HepG2 (cell line): Measurements from ENCODE around the gene FGFR3. TPM values are rescaled to one million over a fixed set of nuclear protein-coding genes. Genes with fewer than 3 reads are reported as not detected.

Experiments used
- CBX2 ChIP-seq, 2 experiments: fragments of 200-600 bp in 1 of 2; sonication (generic); formaldehyde crosslinking in 1 of 2; IDR thresholded peaks; 2 replicates each; pipeline versions ENCODE4 v1.7.0 to v1.8.1; 2018 to 2022; ENCODE audit warnings: low read depth in 2 of 2, low read length in 1 of 2, mild to moderate bottlenecking in 1 of 2, missing genetic modification reagents in 1 of 2
- CHD2 ChIP-seq: IDR thresholded peaks from 2 replicates; pipeline ENCODE4 v1.6.1; 2011; ENCODE audit warnings: low read depth, low read length, improper control_type of control experiment
- EEA1 ChIP-seq: sonication (generic); formaldehyde crosslinking; IDR thresholded peaks from 2 replicates; pipeline ENCODE4 v1.5.1; 2020; ENCODE audit warnings: mild to moderate bottlenecking, missing genetic modification reagents, borderline replicate concordance
- GLI4 ChIP-seq: sonication (generic); formaldehyde crosslinking; IDR thresholded peaks from 2 replicates; pipeline ENCODE4 v1.5.1; 2020; ENCODE audit warnings: missing genetic modification reagents, mild to moderate bottlenecking, moderate library complexity, borderline replicate concordance
- HNRNPL ChIP-seq: fragments of 200-400 bp; formaldehyde crosslinking; IDR thresholded peaks from 2 replicates; pipeline ENCODE4 v1.6.1; 2017; ENCODE audit warnings: mild to moderate bottlenecking, low read depth, low read length
- HOXA3 ChIP-seq: sonication (generic); formaldehyde crosslinking; IDR thresholded peaks from 2 replicates; pipeline ENCODE4 v1.5.0; 2020; ENCODE audit warnings: missing genetic modification reagents
- KDM6A ChIP-seq: IDR thresholded peaks from 2 replicates; pipeline ENCODE4 v1.6.1; 2016; ENCODE audit warnings: low read depth
- RBFOX2 ChIP-seq: fragments of 200-400 bp; formaldehyde crosslinking; IDR thresholded peaks from 2 replicates; pipeline ENCODE4 v1.6.1; 2017; ENCODE audit warnings: low read depth, mild to moderate bottlenecking, low read length
- SRY ChIP-seq: sonication (generic); formaldehyde crosslinking; IDR thresholded peaks from 2 replicates; pipeline ENCODE4 v1.8.0; 2022; ENCODE audit warnings: mild to moderate bottlenecking, missing genetic modification reagents
- TARDBP ChIP-seq: sonication (generic); formaldehyde crosslinking; IDR thresholded peaks from 2 replicates; pipeline ENCODE4 v1.8.0; 2022; ENCODE audit warnings: mild to moderate bottlenecking, missing genetic modification reagents
- ZNF225 ChIP-seq: sonication (generic); formaldehyde crosslinking; IDR thresholded peaks from 2 replicates; pipeline ENCODE4 v1.4.0; 2020; ENCODE audit warnings: mild to moderate bottlenecking, missing genetic modification reagents
- ZNF451 ChIP-seq: sonication (generic); formaldehyde crosslinking; IDR thresholded peaks from 2 replicates; pipeline ENCODE4 v1.5.0; 2020; ENCODE audit warnings: mild to moderate bottlenecking, missing genetic modification reagents
- ZNF562 ChIP-seq: sonication (generic); formaldehyde crosslinking; IDR thresholded peaks from 2 replicates; pipeline ENCODE4 v1.8.0; 2022; ENCODE audit warnings: missing genetic modification reagents, borderline replicate concordance
- ZNF788 ChIP-seq: sonication (generic); formaldehyde crosslinking; IDR thresholded peaks from 2 replicates; pipeline ENCODE4 v1.5.0; 2020; ENCODE audit warnings: mild to moderate bottlenecking, missing genetic modification reagents, borderline replicate concordance
- ZNF83 ChIP-seq: sonication (generic); formaldehyde crosslinking; IDR thresholded peaks from 2 replicates; pipeline ENCODE4 v1.4.0; 2020; ENCODE audit warnings: missing genetic modification reagents, mild to moderate bottlenecking, borderline replicate concordance
- polyA plus RNA-seq, 8 experiments: library from polyadenylated mRNA; depleted of rRNA in 3 of 8; stranded (reverse) in 7 of 8; unstranded in 1 of 8; fragments of >200 nt; fragmentation: Illumina TruSeq in 4 of 8; extraction: Trizol in 4 of 8; gene quantifications; 2 replicates each; pipeline versions ENCODE4 v1.2.1 to v1.2.3, GENCODE V29; 2011 to 2016; ENCODE audit warnings: low read depth in 4 of 8, missing spikeins in 1 of 8, mixed read lengths in 1 of 8; ENCODE audit not compliant: insufficient read depth in 1 of 8
- total RNA-seq, 5 experiments: library from RNA; depleted of rRNA; stranded (reverse); fragments of >200 nt; fragmentation: Illumina TruSeq; extraction: Trizol; gene quantifications; 2 replicates each; pipeline ENCODE4 v1.2.3, GENCODE V29; 2016; ENCODE audit warnings: low read depth in 1 of 5
- TF ChIP-seq, protein P1 (sequence below): sonication (generic); formaldehyde crosslinking; conservative IDR thresholded peaks from 2 replicates; pipeline ENCODE4 v1.5.0; 2020; ENCODE audit warnings: missing genetic modification reagents
- TF ChIP-seq, protein P2 (sequence below): sonication (generic); formaldehyde crosslinking; IDR thresholded peaks from 2 replicates; pipeline ENCODE4 v1.8.1; 2023; ENCODE audit warnings: mild to moderate bottlenecking, missing genetic modification reagents
- TF ChIP-seq, protein P3 (sequence below): sonication (generic); formaldehyde crosslinking; IDR thresholded peaks from 2 replicates; pipeline ENCODE4 v1.4.0; 2020; ENCODE audit warnings: missing genetic modification reagents, low read depth, mild to moderate bottlenecking, borderline replicate concordance
- TF ChIP-seq, protein P4 (sequence below): IDR thresholded peaks from 2 replicates; pipeline ENCODE4 v1.6.1; 2016
- TF ChIP-seq, protein P5 (sequence below): sonication (generic); formaldehyde crosslinking; IDR thresholded peaks from 2 replicates; pipeline ENCODE4 v1.8.1; 2022; ENCODE audit warnings: low read depth, mild to moderate bottlenecking, missing genetic modification reagents

The FGFR3 gene
- total and polyA plus RNA-seq, 2 of the 13 experiments (the other 11 are each of a cell fraction or from before 2014, with no cell fraction given) = 103 to 109 TPM

GRCh38 chr4:1778642-1779392, 14.3 kb upstream of the FGFR3 start (continued):
- peak; percentile 49; the same call in 1 of the 2 replicates for TF ChIP-seq GLI4 (CRISPR knock-in tag)
- peak; percentile 14; the same call in 1 of the 2 replicates for TF ChIP-seq RBFOX2
- peak; percentile 13; the same call in 1 of the 2 replicates for TF ChIP-seq ZNF451 (CRISPR knock-in tag)
- TF ChIP-seq, protein P1, sequence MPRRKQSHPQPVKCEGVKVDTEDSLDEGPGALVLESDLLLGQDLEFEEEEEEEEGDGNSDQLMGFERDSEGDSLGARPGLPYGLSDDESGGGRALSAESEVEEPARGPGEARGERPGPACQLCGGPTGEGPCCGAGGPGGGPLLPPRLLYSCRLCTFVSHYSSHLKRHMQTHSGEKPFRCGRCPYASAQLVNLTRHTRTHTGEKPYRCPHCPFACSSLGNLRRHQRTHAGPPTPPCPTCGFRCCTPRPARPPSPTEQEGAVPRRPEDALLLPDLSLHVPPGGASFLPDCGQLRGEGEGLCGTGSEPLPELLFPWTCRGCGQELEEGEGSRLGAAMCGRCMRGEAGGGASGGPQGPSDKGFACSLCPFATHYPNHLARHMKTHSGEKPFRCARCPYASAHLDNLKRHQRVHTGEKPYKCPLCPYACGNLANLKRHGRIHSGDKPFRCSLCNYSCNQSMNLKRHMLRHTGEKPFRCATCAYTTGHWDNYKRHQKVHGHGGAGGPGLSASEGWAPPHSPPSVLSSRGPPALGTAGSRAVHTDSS = no peak
- TF ChIP-seq SRY (CRISPR knock-in tag) = 0 out of 2 replicates have a peak, but pooled peaks have one; percentile 28
- TF ChIP-seq CHD2 = no peak
- no peak for TF ChIP-seq KDM6A (CRISPR knock-in tag)
- 0 out of 2 replicates have a peak, but pooled peaks have one; percentile 16 for TF ChIP-seq ZNF225 (CRISPR knock-in tag)
- no peak for TF ChIP-seq ZNF562 (CRISPR knock-in tag)
- TF ChIP-seq, protein P2, sequence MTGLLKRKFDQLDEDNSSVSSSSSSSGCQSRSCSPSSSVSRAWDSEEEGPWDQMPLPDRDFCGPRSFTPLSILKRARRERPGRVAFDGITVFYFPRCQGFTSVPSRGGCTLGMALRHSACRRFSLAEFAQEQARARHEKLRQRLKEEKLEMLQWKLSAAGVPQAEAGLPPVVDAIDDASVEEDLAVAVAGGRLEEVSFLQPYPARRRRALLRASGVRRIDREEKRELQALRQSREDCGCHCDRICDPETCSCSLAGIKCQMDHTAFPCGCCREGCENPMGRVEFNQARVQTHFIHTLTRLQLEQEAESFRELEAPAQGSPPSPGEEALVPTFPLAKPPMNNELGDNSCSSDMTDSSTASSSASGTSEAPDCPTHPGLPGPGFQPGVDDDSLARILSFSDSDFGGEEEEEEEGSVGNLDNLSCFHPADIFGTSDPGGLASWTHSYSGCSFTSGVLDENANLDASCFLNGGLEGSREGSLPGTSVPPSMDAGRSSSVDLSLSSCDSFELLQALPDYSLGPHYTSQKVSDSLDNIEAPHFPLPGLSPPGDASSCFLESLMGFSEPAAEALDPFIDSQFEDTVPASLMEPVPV (CRISPR knock-in tag) = no peak
- TF ChIP-seq EEA1 (CRISPR knock-in tag) = 0 out of 2 replicates have a peak, but pooled peaks have one; percentile 59
- TF ChIP-seq, protein P3, sequence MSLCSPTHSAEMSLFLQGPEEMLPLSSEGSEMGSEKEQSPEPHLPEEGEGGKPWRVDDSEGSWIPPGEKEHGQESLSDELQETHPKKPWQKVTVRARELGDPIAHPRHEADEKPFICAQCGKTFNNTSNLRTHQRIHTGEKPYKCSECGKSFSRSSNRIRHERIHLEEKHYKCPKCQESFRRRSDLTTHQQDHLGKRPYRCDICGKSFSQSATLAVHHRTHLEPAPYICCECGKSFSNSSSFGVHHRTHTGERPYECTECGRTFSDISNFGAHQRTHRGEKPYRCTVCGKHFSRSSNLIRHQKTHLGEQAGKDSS (CRISPR knock-in tag) = no peak
- TF ChIP-seq HNRNPL = peak; percentile 72; the same call in 1 of the 2 replicates
- TF ChIP-seq, protein P4, sequence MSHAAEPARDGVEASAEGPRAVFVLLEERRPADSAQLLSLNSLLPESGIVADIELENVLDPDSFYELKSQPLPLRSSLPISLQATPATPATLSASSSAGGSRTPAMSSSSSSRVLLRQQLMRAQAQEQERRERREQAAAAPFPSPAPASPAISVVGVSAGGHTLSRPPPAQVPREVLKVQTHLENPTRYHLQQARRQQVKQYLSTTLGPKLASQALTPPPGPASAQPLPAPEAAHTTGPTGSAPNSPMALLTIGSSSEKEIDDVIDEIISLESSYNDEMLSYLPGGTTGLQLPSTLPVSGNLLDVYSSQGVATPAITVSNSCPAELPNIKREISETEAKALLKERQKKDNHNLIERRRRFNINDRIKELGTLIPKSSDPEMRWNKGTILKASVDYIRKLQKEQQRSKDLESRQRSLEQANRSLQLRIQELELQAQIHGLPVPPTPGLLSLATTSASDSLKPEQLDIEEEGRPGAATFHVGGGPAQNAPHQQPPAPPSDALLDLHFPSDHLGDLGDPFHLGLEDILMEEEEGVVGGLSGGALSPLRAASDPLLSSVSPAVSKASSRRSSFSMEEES (CRISPR knock-in tag) = 0 out of 2 replicates have a peak, but pooled peaks have one; percentile 12
- TF ChIP-seq, protein P5, sequence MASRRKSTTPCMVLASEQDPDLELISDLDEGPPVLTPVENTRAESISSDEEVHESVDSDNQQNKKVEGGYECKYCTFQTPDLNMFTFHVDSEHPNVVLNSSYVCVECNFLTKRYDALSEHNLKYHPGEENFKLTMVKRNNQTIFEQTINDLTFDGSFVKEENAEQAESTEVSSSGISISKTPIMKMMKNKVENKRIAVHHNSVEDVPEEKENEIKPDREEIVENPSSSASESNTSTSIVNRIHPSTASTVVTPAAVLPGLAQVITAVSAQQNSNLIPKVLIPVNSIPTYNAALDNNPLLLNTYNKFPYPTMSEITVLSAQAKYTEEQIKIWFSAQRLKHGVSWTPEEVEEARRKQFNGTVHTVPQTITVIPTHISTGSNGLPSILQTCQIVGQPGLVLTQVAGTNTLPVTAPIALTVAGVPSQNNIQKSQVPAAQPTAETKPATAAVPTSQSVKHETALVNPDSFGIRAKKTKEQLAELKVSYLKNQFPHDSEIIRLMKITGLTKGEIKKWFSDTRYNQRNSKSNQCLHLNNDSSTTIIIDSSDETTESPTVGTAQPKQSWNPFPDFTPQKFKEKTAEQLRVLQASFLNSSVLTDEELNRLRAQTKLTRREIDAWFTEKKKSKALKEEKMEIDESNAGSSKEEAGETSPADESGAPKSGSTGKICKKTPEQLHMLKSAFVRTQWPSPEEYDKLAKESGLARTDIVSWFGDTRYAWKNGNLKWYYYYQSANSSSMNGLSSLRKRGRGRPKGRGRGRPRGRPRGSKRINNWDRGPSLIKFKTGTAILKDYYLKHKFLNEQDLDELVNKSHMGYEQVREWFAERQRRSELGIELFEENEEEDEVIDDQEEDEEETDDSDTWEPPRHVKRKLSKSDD (CRISPR knock-in tag) = no peak
- TF ChIP-seq HOXA3 (CRISPR knock-in tag) = 0 out of 2 replicates have a peak, but pooled peaks have one; percentile 44
- TF ChIP-seq ZNF788 (CRISPR knock-in tag) = peak; percentile 69; the same call in 1 of the 2 replicates
- TF ChIP-seq ZNF83 = 0 out of 2 replicates have a peak, but pooled peaks have one; percentile 15
- TF ChIP-seq TARDBP (CRISPR knock-in tag) = no peak
- TF ChIP-seq CBX2 (IDR thresholded peaks at IDR 0.05; ENCODE audit: low read depth, low read length) = no peak
- TF ChIP-seq CBX2 (CRISPR knock-in tag; IDR thresholded peaks at IDR 0.05; ENCODE audit: low read depth) = no peak
